Activated B cell treated with CpG ODN at 0.5 μM for 24 hours (primary cell): ENCODE data around the gene SULT4A1. TPM values are rescaled to one million over a fixed set of nuclear protein-coding genes. Genes with fewer than 3 reads are reported as not detected.

ENCODE experiments used
- ATAC-seq: fragments of 200-7000 bp; cut with Tn5 transposase; one replicate; pipeline ENCODE4 v1.10.0; 2021; ENCODE audit warnings: low read depth, mild to moderate bottlenecking, moderate library complexity
- CTCF ChIA-PET: fragments of 350-600 bp; sonication (Branson Sonifier 250); formaldehyde crosslinking; loops from one replicate; lab custom pipeline; 2021; ENCODE audit warnings: antibody characterized with exemption; lab: Charles Lee
- POLR2A ChIA-PET: fragments of 350-600 bp; sonication (Branson Sonifier 250); formaldehyde crosslinking; loops from one replicate; lab custom pipeline; 2021; ENCODE audit warnings: antibody characterized with exemption; lab: Charles Lee
- DNase-seq: peaks from one replicate; pipeline ENCODE4 v3.0.0; 2022
- H3K27ac Mint-ChIP-seq: one replicate; pipeline ENCODE4 v1.8.0; 2020; ENCODE audit warnings: mixed read lengths
- H3K27me3 Mint-ChIP-seq: one replicate; pipeline ENCODE4 v1.8.0; 2021; ENCODE audit warnings: mixed read lengths
- H3K36me3 Mint-ChIP-seq: one replicate; pipeline ENCODE4 v1.8.0; 2021; ENCODE audit warnings: low read depth, mixed read lengths
- H3K4me1 Mint-ChIP-seq: one replicate; pipeline ENCODE4 v1.8.0; 2021; ENCODE audit warnings: mixed read lengths
- H3K4me3 Mint-ChIP-seq: one replicate; pipeline ENCODE4 v1.8.0; 2020; ENCODE audit warnings: mild to moderate bottlenecking, mixed read lengths
- H3K9me3 Mint-ChIP-seq: one replicate; pipeline ENCODE4 v1.8.0; 2020; ENCODE audit warnings: mixed read lengths
- intact Hi-C: fragments of 100-400 bp; cut with micrococcal nuclease; formaldehyde crosslinking; loops from one replicate; pipeline ENCODE4 v1.15.1; 2024
- total RNA-seq: library from RNA; stranded (reverse); gene quantifications from 2 replicates; pipeline ENCODE4 v1.2.3, GENCODE V29; 2022
- TF ChIP-seq, protein P1 (sequence below): fragments of 200-600 bp; IDR thresholded peaks from one replicate; pipeline ENCODE4 v1.8.0; 2022; ENCODE audit warnings: antibody characterized with exemption, mild to moderate bottlenecking

The SULT4A1 gene
- total RNA-seq, 1 donor from 2014 or later: not detected

GRCh38 chr22:43854786-43855271, 7.5 kb downstream of the SULT4A1 start:
- no peaks in the 10 kb centered on the region for H3K36me3 Mint-ChIP-seq
- DNase-seq: no peak
- ChIA-PET CTCF (no interaction called here), POLR2A (no interaction called here)
- peaks cover 14% of the 10 kb centered on the region for H3K27me3 Mint-ChIP-seq
- peaks cover 6% of the 10 kb centered on the region for H3K9me3 Mint-ChIP-seq
- no peak overlapping the region for H3K27ac Mint-ChIP-seq
- no peak for ATAC-seq
- TF ChIP-seq, protein P1, sequence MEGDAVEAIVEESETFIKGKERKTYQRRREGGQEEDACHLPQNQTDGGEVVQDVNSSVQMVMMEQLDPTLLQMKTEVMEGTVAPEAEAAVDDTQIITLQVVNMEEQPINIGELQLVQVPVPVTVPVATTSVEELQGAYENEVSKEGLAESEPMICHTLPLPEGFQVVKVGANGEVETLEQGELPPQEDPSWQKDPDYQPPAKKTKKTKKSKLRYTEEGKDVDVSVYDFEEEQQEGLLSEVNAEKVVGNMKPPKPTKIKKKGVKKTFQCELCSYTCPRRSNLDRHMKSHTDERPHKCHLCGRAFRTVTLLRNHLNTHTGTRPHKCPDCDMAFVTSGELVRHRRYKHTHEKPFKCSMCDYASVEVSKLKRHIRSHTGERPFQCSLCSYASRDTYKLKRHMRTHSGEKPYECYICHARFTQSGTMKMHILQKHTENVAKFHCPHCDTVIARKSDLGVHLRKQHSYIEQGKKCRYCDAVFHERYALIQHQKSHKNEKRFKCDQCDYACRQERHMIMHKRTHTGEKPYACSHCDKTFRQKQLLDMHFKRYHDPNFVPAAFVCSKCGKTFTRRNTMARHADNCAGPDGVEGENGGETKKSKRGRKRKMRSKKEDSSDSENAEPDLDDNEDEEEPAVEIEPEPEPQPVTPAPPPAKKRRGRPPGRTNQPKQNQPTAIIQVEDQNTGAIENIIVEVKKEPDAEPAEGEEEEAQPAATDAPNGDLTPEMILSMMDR: no peak
- H3K4me3 Mint-ChIP-seq: no peak overlapping the region
- no peaks in the 10 kb centered on the region for H3K4me1 Mint-ChIP-seq
- intact Hi-C loops: no loop called here

GRCh38 chr22:43854121-43854785, 8.1 kb downstream of the SULT4A1 start:
- TF ChIP-seq, protein P1: no peak
- POLR2A ChIA-PET: no interaction called here
- Mint-ChIP-seq H3K27ac (no peak overlapping the region), H3K36me3 (no peaks in the 10 kb centered on the region), H3K4me1 (no peaks in the 10 kb centered on the region), H3K4me3 (no peak overlapping the region), H3K27me3 (peaks cover 11% of the 10 kb centered on the region), H3K9me3 (peaks cover 6% of the 10 kb centered on the region)
- CTCF ChIA-PET: no interaction called here
- intact Hi-C loops: no loop called here
- no peak for DNase-seq
- ATAC-seq: no peak

DNA sequence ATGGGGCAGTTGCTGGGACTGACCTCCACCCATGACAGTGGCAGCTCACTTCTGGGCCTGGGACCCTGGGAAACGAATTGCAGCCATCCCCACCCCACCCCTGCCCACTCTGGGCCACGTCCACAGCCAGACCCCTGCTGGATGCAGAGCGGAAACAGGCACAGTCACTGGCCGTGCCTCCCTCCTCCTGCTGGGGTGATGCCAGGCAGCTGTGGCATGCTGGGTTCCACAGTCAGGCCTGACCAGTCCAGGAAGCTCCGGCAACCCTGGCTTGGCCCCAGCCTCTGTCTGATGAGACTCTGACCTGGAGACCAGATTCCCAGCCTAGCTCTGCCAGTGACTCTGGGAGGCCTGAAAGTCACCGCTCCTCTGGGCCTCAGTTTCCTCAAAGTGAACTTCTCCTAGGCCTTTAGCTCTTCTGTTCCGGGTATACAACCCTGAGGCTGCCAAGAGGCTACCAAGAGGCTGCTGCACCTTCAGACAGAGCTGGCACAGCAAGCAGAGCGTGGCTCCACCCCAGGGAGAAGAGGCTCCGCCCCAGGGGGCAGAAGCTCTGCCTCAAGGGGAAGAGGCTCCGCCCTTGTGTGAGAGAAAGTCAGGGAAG, 8.9 kb downstream of the SULT4A1 start:
- TF ChIP-seq, protein P1: no peak
- DNase-seq (no peak), ATAC-seq (no peak)
- no peaks in the 10 kb centered on the region for H3K36me3 Mint-ChIP-seq
- no peaks in the 10 kb centered on the region for H3K4me1 Mint-ChIP-seq
- H3K27ac Mint-ChIP-seq: no peak overlapping the region
- H3K9me3 Mint-ChIP-seq: peaks cover 6% of the 10 kb centered on the region
- CTCF ChIA-PET: no interaction called here
- peaks cover 11% of the 10 kb centered on the region for H3K27me3 Mint-ChIP-seq
- no peak overlapping the region for H3K4me3 Mint-ChIP-seq
- intact Hi-C loops: no loop called here
- POLR2A ChIA-PET: no interaction called here

- TF ChIP-seq, protein P1: no peak
- intact Hi-C loops: no loop called here
- ChIA-PET CTCF (no interaction called here), POLR2A (no interaction called here)
- Mint-ChIP-seq H3K27me3 (peaks cover 11% of the 10 kb centered on the region), H3K9me3 (peaks cover 6% of the 10 kb centered on the region), H3K4me3 (no peak overlapping the region), H3K27ac (no peak overlapping the region), H3K36me3 (no peaks in the 10 kb centered on the region), H3K4me1 (no peaks in the 10 kb centered on the region)
- ATAC-seq (no peak), DNase-seq (no peak)
Observed at GRCh38 chr22:43852573-43853327, 9.6 kb downstream of the SULT4A1 start.

DNA sequence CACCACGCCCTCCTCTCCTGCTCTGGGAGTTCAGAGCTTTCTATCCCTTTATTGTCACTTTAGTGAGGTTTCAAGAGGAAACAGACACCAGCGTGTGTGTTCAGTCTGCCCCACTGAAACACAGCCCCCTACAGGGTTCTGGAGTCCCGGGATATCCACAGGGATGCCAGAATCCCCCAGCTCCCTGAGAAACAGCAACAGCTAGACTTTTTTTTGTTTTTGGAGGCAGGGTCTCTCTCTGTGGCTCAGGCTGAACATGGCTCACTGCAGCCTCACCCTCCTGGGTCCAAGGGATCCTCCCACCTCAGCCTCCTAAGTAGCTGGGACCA, 10.4 kb downstream of the SULT4A1 start:
- TF ChIP-seq, protein P1: no peak
- H3K27me3 Mint-ChIP-seq: peaks cover 11% of the 10 kb centered on the region
- CTCF ChIA-PET: no interaction called here
- peaks cover 2% of the 10 kb centered on the region for H3K9me3 Mint-ChIP-seq
- no peaks in the 10 kb centered on the region for H3K4me1 Mint-ChIP-seq
- intact Hi-C loops: no loop called here
- ATAC-seq: no peak
- H3K27ac Mint-ChIP-seq: no peak overlapping the region
- no peak for DNase-seq
- POLR2A ChIA-PET: no interaction called here
- no peaks in the 10 kb centered on the region for H3K36me3 Mint-ChIP-seq
- H3K4me3 Mint-ChIP-seq: no peak overlapping the region
